NCI-H2029 (cell line): ENCODE data around the gene SNX1.
"Not testable (repeated sequence)": the region's sequence is repeated elsewhere in the genome, so short reads cannot be mapped to it uniquely, and the experiment has no call there.

Source experiments
- DNase-seq: peaks from one replicate; lab custom pipeline; 2025; lab: John Stamatoyannopoulos, UW

The SNX1 gene

GRCh38 chr15:64073496-64073895, 22.3 kb upstream of the SNX1 start:
- not testable (repeated sequence) for DNase-seq

- DNase-seq, result no peak
Observed at GRCh38 chr15:64082757-64083156, 13.0 kb upstream of the SNX1 start.

DNA sequence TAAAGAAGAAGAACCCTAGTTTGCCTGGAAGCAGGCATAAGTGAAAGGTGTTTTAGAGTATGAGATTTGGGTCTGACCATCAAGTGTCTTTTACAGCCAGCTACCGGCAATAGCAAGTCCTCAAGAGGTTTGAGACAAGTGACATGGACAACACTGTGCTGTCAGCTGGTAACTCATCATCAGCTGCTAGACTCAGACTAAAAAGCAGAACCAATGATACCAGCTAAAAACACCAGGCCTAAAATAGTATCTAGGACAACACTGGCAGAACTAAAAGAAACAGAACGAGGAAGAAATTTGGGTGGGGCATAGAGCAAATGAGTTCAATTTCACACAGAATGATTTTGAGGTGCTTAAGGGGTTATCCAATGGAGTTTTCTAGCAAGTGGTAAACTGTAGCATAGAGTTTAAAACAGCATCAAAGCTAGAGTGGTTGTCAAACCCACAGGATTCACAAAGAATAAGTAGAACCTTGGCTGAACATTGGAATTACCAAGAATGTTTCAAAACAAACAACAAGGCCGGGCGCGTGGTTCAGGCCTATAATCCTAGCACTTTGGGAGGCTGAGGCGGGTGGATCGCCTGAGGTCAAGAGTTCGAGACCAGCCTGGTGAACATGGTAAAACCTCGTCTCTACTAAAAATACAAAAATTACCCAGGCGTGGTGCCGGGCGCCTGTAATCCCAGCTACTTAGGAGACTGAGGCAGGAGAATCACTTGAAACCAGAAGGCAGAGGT, 6.1 kb upstream of the SNX1 start:
- DNase-seq, result no peak

- DNase-seq, result no peak
Observed at GRCh38 chr15:64090527-64090926, 5.3 kb upstream of the SNX1 start.

DNA sequence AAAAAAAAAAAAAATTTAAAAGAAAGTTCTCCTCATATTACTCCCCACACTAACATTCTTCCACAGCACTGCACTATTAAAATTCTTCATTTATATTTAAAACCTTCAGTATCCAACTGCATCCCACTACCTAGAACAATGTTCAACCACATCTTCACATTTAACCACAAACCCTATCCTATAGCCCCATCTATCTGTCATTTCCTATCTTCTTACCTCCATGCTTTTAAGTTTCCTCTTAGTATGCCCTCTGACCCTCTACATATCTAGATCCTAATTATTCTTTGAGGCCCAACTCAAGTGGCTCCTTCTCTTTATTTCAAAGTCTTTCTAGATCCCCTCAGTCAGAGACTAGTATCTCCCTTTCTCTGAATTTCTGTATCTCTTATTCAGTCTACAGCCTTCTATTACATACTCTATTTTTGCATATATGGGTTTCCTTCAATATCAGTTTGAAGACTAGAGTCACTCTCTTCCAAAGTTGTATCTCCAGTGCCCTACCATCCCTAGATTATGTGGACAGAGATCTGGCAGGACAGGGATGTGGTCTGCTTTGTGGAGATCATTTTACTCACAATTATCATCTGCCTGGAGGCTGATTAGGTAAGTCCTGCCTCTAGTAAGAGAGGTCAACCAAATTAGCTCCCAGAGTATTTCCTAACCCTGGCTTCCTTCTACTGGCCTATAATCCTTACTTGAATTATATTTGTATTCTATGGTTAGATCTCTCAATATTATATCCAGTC, 3.5 kb upstream of the SNX1 start:
- DNase-seq, result no peak

DNA sequence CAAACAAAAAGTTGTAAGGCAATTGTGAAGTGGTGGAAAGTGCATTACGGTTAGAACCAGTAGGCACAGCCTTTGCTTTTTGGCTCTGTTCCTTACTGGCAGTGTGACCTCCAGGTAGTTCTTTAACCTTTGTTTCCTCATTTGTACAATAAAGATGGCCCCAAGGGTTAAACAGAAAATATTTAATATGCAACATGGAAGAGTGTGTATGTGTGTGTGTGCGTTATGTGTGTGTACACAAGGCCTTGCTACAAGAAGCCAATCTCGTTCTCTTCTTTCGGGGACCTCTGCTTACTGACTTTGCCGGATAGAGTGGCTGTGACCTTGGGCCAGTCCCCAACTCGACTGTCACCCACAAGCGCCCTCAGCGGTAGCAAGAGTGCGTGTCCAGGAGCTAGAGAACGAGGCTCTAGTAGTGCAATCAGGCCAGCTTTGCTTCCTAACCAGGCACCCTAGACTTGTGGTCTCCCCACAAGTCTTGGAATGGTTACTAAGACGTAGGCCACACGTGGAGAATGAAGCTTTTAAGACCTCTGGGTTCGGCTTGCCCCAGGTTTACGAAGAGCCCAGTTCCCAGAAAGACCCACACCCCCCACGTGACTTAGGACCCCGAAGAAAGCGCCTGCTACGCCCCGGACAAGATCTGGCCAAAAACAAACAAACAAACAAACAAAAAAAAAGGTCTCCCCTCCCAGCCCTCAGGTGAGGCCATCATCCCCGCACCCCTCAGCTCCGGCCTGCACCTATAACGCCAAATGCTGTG, 2.7 kb upstream of the SNX1 start:
- DNase-seq, result no peak

DNA sequence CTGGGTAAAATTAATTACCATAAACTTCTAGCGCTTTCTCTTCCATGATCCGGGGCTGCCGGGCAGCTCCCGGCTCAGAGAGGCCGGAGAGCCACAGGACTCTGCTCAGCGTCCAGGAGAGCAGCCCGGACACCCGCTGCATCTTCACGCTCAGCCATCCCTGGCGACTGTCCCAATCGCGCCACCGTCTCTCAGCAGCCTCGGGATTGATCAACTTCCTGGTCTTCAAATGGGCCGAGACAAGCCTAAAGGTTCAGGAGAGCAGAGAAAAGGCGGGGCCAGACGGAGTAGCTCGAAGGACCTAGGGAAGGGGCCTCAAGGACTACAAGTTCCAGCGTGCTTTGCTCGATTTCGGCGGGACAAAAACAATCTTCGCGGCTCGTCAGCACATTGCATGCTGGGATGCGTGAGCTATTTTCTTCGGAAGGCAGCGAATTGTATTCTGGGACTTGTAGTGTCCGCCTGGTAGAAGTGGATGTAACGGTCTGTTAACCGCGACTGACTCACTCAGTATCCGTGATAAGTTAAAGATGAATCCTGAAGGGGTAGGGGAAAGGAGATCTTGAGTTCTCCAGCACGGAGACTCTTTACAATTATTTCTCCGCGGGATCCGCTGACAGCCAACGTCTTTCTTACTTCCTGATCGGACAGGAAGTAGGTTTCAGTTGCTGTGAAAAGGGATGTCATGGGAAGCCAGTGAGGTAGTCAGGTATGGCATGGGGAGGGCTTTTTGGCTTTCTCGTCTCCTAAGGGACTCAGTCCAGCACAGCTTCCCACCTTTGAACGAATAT, 2.0 kb upstream of the SNX1 start, which contains the start of gene CIAO2A:
TSS of gene CIAO2A (minus strand) at position 212 of the 791 bp plus-strand sequence. CDS start at position 142, 70 bp downstream.
- DNase-seq, result peak; percentile 88

DNA sequence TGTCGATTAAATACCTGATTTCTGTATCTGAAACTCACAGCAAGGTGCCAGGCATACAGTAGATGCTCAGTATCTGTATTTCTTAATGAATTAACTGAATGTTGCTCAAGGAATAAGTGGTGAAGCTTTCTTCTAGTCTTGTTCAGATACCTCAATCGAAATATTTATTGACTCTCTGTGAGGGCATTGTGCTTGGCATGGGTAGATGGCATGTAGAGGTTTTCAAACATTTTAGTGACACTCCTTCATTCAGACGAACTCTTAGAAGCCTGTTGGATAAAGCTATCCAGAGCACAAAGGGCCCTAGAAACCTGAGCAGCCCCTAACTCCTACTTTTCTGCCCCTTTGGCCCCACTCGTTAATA, 369 bp upstream of the SNX1 start:
- DNase-seq, result no peak

GRCh38 chr15:64096668-64097384, 1.0 kb downstream of the SNX1 start:
- DNase-seq, result no peak

DNA sequence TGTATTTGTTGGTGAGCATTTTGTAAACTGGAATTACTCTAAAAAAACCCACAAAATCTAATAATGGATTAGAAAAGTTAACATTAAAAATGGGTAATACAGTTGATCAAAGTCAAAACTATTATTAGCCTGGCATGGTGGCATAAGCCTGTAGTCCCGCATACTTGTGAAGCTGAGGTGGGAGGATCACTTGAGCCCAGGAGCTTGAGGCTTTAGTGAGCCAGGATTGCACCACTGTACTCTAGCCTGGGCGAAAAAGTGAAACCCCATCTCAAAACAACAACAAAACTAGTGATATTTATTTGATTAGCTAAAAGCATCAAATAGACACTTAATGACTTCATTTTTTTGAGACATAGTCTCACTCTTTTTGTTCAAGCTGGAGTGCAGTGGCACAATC, 3.6 kb downstream of the SNX1 start:
- DNase-seq, result no peak

- no peak for DNase-seq
Observed at GRCh38 chr15:64100958-64101357, 5.2 kb downstream of the SNX1 start.

- DNase-seq, result no peak
Observed at GRCh38 chr15:64102497-64102896, 6.7 kb downstream of the SNX1 start.

DNA sequence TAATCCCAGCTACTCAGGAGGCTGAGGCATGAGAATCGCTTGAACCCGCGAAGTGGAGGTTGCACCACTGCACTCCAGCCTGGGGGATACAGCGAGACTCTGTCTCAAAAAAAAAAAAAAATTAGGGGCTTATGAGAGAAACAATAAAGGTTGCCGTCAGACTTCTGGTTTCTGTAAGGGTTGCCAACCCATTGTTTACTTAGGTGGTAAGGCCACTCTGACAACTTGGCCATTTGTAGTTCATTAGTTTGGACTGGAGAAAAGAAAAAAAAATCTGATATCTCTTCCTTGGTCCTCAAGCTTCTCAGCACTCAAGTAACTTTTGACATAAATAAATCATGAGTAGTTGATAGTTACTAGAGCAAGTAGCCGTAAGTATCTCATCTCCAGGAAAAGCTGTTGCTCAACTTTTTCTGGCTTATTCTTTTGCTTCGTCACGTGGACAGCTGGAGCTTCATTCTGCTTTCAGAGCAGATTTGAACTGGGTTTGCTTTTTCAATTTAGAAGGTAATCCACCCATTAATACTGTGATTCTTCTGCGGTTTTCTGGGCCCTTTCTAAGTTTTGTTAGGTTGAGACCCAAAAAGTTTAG, 9.4 kb downstream of the SNX1 start:
- DNase-seq, result no peak

- DNase-seq, result no peak
Observed at GRCh38 chr15:64107337-64107736, 11.6 kb downstream of the SNX1 start.

- not testable (repeated sequence) for DNase-seq
Observed at GRCh38 chr15:64110108-64110701, 14.4 kb downstream of the SNX1 start.

- no peak for DNase-seq
Observed at GRCh38 chr15:64110950-64111678, 15.3 kb downstream of the SNX1 start.

GRCh38 chr15:64111679-64112050, 15.9 kb downstream of the SNX1 start:
- DNase-seq, result no peak

- no peak for DNase-seq
Observed at GRCh38 chr15:64112073-64112772, 16.4 kb downstream of the SNX1 start.

DNA sequence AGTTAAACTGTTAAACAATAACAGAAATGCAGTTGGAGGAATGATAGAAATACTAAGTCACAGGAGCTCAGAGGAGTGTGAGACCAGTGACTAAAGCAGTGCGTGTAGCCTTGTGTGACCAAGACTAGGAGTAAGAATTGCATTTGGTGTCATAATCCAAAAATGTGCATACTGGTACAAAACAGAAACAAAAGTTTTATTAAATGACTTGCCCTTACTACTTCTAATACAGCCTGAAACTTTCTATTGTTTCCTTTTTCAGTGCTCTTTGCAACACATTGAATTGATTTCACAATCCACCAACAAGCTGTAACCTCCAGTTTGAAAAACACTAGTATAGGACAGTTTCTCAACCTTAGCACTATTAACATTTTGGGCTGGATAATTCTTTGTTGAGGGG, 17.1 kb downstream of the SNX1 start:
- DNase-seq, result no peak
